ENCODE results near the gene PICK1. TPM values are rescaled to one million over a fixed set of nuclear protein-coding genes. Genes with fewer than 3 reads are reported as not detected.

PICK1 gene
- total and polyA plus RNA-seq, 2 donors (not counting 1 experiment from before 2014, with no cell fraction given): 7.8 to 11.1 TPM

GRCh38 chr22:38109371-38110001, 52.3 kb downstream of the PICK1 start:
- Histone ChIP-seq H3K79me2 (ENCODE audit: control insufficient read depth, insufficient read depth, low read length) (no peaks in the 10 kb centered on the region), H3K27ac (ENCODE audit: insufficient read depth, low read length) (no peak overlapping the region), H4K20me1 (ENCODE audit: control insufficient read depth, extremely low read depth, insufficient read depth, low read length) (no peaks in the 10 kb centered on the region), H3K36me3 (ENCODE audit: control insufficient read depth, insufficient read depth, low read length) (no peaks in the 10 kb centered on the region), H3K4me3 (replicated peaks in 1 of 4; ENCODE audit: control extremely low read depth in 1 of 4, insufficient read depth in 1 of 4, low read depth in 3 of 4, low read length in 4 of 4) (no peak overlapping the region), H3K9me3 (ENCODE audit: control insufficient read depth, insufficient read depth, low read depth, low read length) (no peaks in the 10 kb centered on the region), H3K4me2 (ENCODE audit: extremely low read depth, insufficient read depth, low read length) (no peak overlapping the region), H2AFZ (ENCODE audit: low read length) (no peak overlapping the region), H3K9ac (ENCODE audit: insufficient read depth, low read length) (no peak overlapping the region), H3K27me3 (ENCODE audit: control insufficient read depth, insufficient read depth, low read length) (no peaks in the 10 kb centered on the region), H3K4me1 (ENCODE audit: control insufficient read depth, extremely low read depth, insufficient read depth, low read length) (no peaks in the 10 kb centered on the region)
- TF ChIP-seq EZH2 (IDR thresholded peaks at IDR 0.05; ENCODE audit: low read length, missing control alignments) (no peak), CTCF (conservative IDR thresholded peaks at IDR 0.05 in 1 of 2, IDR thresholded peaks at IDR 0.05 in 1 of 2; ENCODE audit: low read depth in 1 of 2, low read length in 2 of 2) (no peak)
- DNase-seq (ENCODE audit: low read depth in 2 of 2): no peak

GRCh38 chr22:38110008-38110862, 53.0 kb downstream of the PICK1 start, which contains the start of gene BAIAP2L2:
TSS of gene BAIAP2L2 (minus strand) at chr22:38110684. CDS start at chr22:38110525, 159 bp downstream.
- no peak within 1 kb of the TSS for H3K4me3 ChIP-seq (replicated peaks in 1 of 4; ENCODE audit: control extremely low read depth in 1 of 4, insufficient read depth in 1 of 4, low read depth in 3 of 4, low read length in 4 of 4)
- no peak within 1 kb of the TSS for H3K27ac ChIP-seq (ENCODE audit: insufficient read depth, low read length)
- no peaks in the 10 kb centered on the region for H3K27me3 ChIP-seq (ENCODE audit: control insufficient read depth, insufficient read depth, low read length)
- no peaks in the 10 kb centered on the region for H3K9me3 ChIP-seq (ENCODE audit: control insufficient read depth, insufficient read depth, low read depth, low read length)
- no peaks in the 10 kb centered on the region for H3K36me3 ChIP-seq (ENCODE audit: control insufficient read depth, insufficient read depth, low read length)
- no peak within 1 kb of the TSS for H2AFZ ChIP-seq (ENCODE audit: low read length)
- no peak within 1 kb of the TSS for H3K4me2 ChIP-seq (ENCODE audit: extremely low read depth, insufficient read depth, low read length)
- no peak for TF ChIP-seq EZH2 (IDR thresholded peaks at IDR 0.05; ENCODE audit: low read length, missing control alignments)
- TF ChIP-seq CTCF (conservative IDR thresholded peaks at IDR 0.05 in 1 of 2, IDR thresholded peaks at IDR 0.05 in 1 of 2; ENCODE audit: low read depth in 1 of 2, low read length in 2 of 2): no peak
- DNase-seq (ENCODE audit: low read depth in 2 of 2): no peak
- no peaks in the 10 kb centered on the region for H3K4me1 ChIP-seq (ENCODE audit: control insufficient read depth, extremely low read depth, insufficient read depth, low read length)
- no peaks in the 10 kb centered on the region for H4K20me1 ChIP-seq (ENCODE audit: control insufficient read depth, extremely low read depth, insufficient read depth, low read length)
- H3K79me2 ChIP-seq (ENCODE audit: control insufficient read depth, insufficient read depth, low read length): no peaks in the 10 kb centered on the region
- H3K9ac ChIP-seq (ENCODE audit: insufficient read depth, low read length): no peak within 1 kb of the TSS

Data from fibroblast of lung (primary cell).